DND-41 (cell line): ENCODE data around the gene ALDH1A3.

ENCODE experiments used
- CTCF ChIP-seq: IDR thresholded peaks from 2 replicates; pipeline ENCODE4 v1.5.1; 2012; ENCODE audit warnings: borderline replicate concordance, low read length, moderate library complexity, mild to moderate bottlenecking; ENCODE audit not compliant: poor library complexity, severe bottlenecking; ENCODE audit errors: extremely low read depth
- EZH2 ChIP-seq: IDR thresholded peaks from 3 replicates; pipeline ENCODE4 v1.6.1; 2012; ENCODE audit warnings: borderline replicate concordance, low read depth, mild to moderate bottlenecking, moderate library complexity, low read length, inconsistent platforms; ENCODE audit not compliant: severe bottlenecking

GRCh38 chr15:100849855-100850218 is 29.8 kb upstream of the ALDH1A3 start:
- TF ChIP-seq CTCF (no peak), EZH2 (no peak)
